Amygdala (tissue), 56 donors: ENCODE results near the gene CCR4.
"Not testable (repeated sequence)": the region's sequence is repeated elsewhere in the genome, so short reads cannot be mapped to it uniquely, and the experiment has no call there.

Experiments used
- DNase-seq, 56 donors: peaks; one replicate each; lab custom pipeline; 2025; lab: John Stamatoyannopoulos, UW

The CCR4 gene

DNA sequence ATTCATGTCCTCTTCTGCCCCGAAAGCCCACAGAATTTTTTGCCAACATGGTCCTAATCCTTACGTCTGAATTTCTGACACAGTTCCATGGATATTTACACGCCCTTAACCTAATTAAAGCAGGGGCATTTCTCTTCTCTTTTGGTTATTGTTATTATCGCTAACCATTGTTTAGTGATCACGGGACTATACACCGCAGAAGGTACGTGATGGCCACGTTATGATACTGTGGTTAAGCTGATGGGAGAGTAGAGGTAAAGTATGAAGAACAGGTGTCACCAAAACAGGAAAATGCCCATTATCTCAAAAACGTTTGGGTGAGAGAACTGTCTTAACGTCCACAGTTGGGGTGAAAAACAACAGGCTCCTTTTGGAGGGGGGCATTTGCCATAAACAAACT lies 26.4 kb downstream of the CCR4 start:
- no peak for DNase-seq

DNA sequence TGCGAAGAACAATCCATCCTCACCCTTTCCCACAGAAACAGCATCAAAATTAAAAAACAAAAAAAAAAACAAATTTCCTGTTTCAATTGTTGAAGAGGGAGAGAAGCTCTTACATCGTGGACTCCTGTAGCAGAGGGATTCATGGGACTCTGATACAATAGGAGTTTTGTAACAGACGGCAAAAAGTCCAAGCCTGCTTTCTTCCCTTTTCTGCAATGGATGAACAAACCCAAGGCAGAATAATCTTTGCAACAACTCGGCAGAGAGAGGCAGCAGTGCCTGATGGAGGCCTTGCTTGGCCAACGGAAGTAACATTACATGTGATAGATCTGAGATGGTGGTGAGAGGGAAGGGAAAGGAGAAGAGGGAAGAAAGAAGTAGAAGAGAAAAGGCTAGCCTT lies 26.9 kb downstream of the CCR4 start:
- no peak for DNase-seq

GRCh38 chr3:32983124-32983523 lies 31.7 kb downstream of the CCR4 start:
- no peak for DNase-seq

GRCh38 chr3:32984918-32985317 lies 33.5 kb downstream of the CCR4 start:
- DNase-seq = not testable (repeated sequence)

DNA sequence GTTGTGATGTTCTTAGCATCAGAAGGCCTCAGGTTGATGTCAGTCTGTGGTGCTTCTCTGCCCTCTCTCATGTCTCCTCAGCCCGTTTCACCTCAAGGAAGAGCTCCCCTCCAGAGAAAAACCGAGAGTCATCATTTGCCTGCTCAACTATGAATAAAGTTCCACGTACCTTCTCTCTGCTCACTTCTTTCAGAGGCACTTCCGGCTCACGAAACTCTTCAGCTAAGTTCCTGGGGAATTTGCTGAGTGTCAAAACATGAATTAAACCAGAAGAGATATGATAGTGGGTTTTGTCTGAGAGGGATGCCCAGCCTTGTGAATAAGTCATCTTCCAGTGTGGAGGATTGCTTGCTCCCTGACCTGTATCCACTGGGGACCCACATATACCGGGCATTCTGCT lies 37.7 kb downstream of the CCR4 start:
- DNase-seq = no peak

DNA sequence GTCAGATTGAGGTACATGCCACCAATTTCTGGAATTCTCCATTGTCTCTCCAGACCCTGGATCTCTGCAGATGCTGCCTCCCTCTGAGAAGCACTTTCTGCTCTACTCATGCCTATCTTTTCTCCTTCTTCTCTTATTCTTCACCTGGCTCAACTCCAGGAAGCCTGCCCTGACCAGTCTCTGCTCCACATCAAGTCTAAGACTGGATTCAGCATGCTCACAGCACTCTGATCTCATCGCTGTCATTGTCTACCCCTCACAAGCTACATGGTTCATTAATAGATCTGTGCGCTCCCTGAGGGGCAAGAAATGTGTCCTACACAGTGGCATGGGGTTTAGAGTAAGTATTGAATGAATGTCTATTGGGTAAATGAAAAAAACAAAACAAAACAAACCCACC lies 38.7 kb downstream of the CCR4 start:
- no peak for DNase-seq

GRCh38 chr3:32991781-32992180 lies 40.3 kb downstream of the CCR4 start:
- DNase-seq = no peak

GRCh38 chr3:32992310-32992686 lies 40.9 kb downstream of the CCR4 start:
- DNase-seq = no peak

DNA sequence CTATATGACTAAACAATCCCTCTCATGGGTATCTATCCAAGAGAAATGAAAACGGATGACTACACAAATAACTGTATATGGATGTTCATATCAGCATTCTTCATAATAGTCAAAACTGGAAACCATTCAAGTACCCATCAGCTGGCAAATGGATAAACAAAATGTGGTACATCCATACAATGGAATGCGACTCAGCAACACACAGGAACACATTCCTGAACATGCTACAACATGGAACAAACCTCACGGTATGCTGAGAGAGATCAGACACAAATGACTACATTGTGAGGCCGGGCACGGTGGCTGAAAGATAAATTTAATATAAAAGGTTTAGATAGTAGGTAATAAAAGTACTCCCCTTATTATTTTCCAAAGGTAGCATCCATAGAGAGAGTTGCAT lies 42.6 kb downstream of the CCR4 start:
- no peak for DNase-seq

GRCh38 chr3:32995098-32995497 lies 43.7 kb downstream of the CCR4 start:
- no peak for DNase-seq

- DNase-seq = no peak
Measured at GRCh38 chr3:32996048-32996754, 44.8 kb downstream of the CCR4 start.

- DNase-seq = no peak
Measured at GRCh38 chr3:32996755-32997091, 45.3 kb downstream of the CCR4 start.

GRCh38 chr3:32998631-32999451 lies 47.4 kb downstream of the CCR4 start:
- DNase-seq = no peak

DNA sequence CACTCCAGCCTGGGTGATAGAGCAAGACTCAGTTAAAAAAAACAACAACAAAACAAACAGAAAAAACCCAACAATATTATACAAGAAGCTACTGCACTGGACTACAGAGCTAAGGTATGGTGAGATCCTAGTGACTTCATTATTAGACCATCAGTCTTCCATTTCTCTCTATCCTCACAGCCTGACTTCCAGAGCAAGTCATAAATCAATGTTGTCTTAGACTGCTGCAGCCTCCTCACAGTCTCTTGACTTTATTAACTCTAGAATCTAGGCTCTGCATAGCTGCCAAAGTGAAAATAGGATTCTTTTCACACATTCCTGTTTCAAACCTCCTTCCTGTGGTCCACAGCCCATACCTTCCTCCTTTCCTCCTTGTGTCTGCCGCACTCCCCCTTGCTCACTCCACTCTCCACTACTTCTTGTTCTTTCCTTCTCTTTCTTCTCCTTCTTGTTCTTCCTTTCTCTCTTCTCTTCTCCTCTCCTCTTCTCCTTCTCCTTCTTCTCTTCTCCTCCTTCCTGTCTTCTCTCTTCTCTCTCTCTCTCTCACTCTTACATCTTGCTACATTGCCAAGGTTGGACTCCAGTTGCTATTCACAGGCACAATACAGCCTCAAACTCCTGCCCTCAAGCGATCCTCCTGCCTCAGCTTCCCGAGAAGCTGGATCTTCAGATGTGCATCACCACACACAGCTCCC lies 49.4 kb downstream of the CCR4 start:
- DNase-seq = no peak

DNA sequence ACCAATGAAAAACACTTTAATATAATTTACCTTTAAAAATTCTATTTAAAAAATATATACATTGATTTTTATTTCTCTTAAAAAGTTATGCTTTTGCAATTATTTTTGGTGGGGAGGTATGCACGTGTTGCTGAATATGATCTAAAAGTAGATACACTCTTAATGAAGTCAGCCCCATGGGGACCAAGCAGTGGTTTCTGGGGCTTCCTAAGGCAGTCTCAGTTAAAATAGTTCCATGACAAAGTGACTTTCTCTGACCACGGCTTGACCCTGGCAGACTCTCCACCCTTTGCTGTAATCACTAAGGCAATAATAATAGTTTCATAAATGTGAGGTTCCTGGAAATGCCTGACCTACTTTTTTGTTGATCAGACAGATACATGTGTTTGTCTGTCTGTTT lies 50.4 kb downstream of the CCR4 start:
- DNase-seq = no peak

GRCh38 chr3:33003308-33003707 lies 51.9 kb downstream of the CCR4 start:
- DNase-seq = no peak

GRCh38 chr3:33004205-33004604 lies 52.8 kb downstream of the CCR4 start:
- no peak for DNase-seq

DNA sequence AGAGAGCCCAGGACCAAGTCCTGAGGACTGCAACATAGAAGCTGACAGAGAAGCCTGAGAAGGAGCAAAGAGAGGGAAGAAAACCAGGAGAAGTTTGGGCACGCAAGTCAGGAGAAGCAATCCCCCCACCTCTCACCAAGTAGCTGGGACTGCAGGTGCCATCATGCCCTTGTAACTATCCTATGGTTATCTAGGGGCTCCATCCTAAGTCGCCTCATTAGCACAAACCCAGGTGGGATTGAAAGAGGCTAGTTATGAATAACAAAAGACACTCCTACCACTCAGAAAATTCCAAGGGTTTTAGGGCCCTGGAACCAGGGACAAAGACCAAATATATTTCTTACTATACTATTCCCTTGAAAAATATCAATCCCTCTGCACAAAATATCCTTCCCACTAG lies 53.5 kb downstream of the CCR4 start:
- DNase-seq = no peak
